Measurements from ENCODE around the gene ABHD2. TPM values are rescaled to one million over a fixed set of nuclear protein-coding genes. Genes with fewer than 3 reads are reported as not detected.

Gene ABHD2
- total RNA-seq: 63.7 and 80.1 TPM in 2 replicates

GRCh38 chr15:89087830-89088604, at the start of gene ABHD2:
TSS of gene ABHD2 (plus strand) at chr15:89088456. CDS start at chr15:89116328, 27,872 bp downstream.

GRCh38 chr15:89221543-89221942, 133.3 kb downstream of the ABHD2 start, which contains the start of gene RLBP1:
TSS of gene RLBP1 (minus strand) at chr15:89221579. CDS start at chr15:89218975, 2,604 bp downstream.

GRCh38 chr15:89243691-89244573, 155.7 kb downstream of the ABHD2 start, which contains the start of gene FANCI:
TSS of gene FANCI (plus strand) at chr15:89243979. CDS start at chr15:89247648, 3,669 bp downstream.

Small RNAs within 50 kb of the gene (small RNA-seq; reads per million reads assigned to genes)
- not detected for gene RNU7-195P

Other genes with a start within 250 kb of the ABHD2 start
- 1.6 and 2.6 TPM in 2 replicates for gene HAPLN3, start 192.9 kb upstream of the ABHD2 start, total RNA-seq
- gene MFGE8, start 175.1 kb upstream of the ABHD2 start, total RNA-seq: 54.0 and 123 TPM in 2 replicates
- gene RLBP1, start 133.1 kb downstream of the ABHD2 start, total RNA-seq: not detected in 2 replicates
- gene FANCI, start 155.5 kb downstream of the ABHD2 start, total RNA-seq: 22.8 and 43.8 TPM in 2 replicates
- 57.0 and 90.1 TPM in 2 replicates for gene POLG, start 246.4 kb downstream of the ABHD2 start, total RNA-seq